Astrocyte (in vitro differentiated cells and primary cell): ENCODE data around the gene DCAF4.

Experiments
- EZH2 ChIP-seq: IDR thresholded peaks from 2 replicates; pipeline ENCODE4 v1.6.1; 2012; ENCODE audit warnings: mild to moderate bottlenecking, low read length, inconsistent platforms; ENCODE audit not compliant: insufficient read depth
- TF ChIP-seq, protein P1 (sequence below): IDR thresholded peaks from 2 replicates; pipeline ENCODE4 v1.5.1; 2011; ENCODE audit warnings: low read depth, mild to moderate bottlenecking, inconsistent platforms, low read length, moderate library complexity; ENCODE audit not compliant: insufficient read depth

- TF ChIP-seq, protein P1, sequence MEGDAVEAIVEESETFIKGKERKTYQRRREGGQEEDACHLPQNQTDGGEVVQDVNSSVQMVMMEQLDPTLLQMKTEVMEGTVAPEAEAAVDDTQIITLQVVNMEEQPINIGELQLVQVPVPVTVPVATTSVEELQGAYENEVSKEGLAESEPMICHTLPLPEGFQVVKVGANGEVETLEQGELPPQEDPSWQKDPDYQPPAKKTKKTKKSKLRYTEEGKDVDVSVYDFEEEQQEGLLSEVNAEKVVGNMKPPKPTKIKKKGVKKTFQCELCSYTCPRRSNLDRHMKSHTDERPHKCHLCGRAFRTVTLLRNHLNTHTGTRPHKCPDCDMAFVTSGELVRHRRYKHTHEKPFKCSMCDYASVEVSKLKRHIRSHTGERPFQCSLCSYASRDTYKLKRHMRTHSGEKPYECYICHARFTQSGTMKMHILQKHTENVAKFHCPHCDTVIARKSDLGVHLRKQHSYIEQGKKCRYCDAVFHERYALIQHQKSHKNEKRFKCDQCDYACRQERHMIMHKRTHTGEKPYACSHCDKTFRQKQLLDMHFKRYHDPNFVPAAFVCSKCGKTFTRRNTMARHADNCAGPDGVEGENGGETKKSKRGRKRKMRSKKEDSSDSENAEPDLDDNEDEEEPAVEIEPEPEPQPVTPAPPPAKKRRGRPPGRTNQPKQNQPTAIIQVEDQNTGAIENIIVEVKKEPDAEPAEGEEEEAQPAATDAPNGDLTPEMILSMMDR, result no peak
- no peak for TF ChIP-seq EZH2
These were observed 32.3 kb downstream of the DCAF4 start for GRCh38 chr14:72958548-72958947.
